ENCODE data around the gene TGFA.
A peak's percentile ranks its signal among the peaks of the same experiment; 100 is the strongest.

The TGFA gene

DNA sequence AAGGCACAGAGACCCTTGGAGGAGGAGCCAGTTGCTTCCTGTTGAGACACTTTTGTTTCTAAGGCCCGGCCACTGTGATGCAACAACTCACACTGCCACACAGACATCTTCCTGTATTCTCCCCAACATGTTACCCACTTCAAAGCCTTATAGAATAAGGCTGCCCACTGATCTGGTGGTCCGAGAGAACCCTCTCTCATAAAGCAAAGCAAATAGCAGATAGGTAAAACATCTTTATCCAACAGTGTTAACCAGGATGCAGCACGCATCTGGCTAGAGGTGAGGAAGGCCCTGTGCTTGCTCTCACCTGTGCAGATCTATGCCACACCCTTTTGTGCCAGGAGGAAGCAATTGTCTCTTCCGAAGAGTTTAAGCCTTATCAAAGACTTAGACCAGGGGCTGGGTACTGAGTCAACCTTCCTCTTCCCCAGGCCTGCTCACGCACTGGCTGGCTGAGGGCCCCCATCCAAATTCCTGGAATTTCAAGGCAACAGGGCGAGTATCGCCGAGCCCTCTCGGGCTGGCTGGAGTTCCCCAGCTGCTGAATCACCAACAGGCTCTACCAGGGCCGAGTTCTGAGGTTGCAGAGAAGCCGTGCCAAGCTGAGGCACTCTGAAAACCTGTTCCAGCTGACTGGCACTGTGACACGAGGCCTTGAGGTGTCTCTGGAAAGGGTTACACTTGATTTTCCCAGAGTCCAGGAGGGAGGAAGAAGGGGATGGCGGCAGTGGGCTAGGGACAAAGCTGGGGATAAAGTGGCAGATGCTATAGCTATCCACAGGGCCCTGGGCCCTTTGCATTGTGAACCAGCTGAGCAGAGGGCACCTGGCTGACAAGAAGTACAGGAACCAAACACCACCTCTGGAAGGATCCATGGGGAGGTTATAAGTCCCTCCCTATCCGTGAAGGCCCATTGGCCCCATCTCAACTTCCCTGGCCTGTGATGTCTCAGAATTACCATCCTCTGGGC lies 29.3 kb downstream of the TGFA start:
- DNase-seq: peak; percentile 50

GRCh38 chr2:70523672-70523995 lies 30.0 kb downstream of the TGFA start:
- DNase-seq: no peak

GRCh38 chr2:70522627-70523026 lies 31.0 kb downstream of the TGFA start:
- no peak for DNase-seq

DNA sequence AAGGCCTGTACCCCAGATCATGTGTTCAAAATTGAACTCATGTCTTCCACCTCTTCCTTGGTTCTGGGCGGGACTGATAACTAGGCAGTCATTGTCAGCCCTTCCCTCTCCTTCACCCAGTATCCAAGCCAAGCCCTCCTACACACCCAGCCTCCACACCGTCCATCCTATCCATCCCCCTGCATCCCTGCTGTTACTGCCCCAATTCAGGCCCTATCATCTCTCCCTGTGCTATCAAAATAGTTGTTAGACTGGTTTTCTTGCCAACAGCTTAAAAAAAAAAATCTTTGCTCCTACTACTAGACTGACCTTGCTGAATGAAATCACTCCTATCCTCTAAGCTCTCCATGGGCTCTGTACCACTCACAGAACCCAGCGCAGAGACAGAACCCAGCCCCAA lies 32.8 kb downstream of the TGFA start:
- DNase-seq: no peak

- no peak for DNase-seq
Measured at GRCh38 chr2:70519453-70519852, 34.2 kb downstream of the TGFA start.

GRCh38 chr2:70518557-70518956 lies 35.1 kb downstream of the TGFA start:
- no peak for DNase-seq

DNA sequence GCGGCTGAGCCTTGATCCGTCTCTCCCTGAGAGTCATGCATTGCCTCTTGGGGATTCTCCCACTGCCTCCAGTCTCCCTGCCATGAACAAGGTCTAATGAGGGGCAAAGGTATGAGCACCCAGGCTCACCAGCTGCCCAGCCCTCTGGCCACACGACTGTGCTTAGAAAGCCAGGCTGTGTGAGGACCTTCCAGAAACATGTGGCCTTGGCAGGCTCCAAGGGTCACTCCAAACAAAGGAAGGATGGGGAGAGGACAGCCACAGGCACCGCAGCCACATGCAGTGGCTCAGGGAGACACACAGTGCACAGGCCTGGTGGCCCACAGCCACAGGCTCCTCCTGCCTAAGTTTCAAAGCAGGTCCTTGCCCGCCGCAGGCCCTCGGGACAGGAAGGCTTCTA lies 35.8 kb downstream of the TGFA start:
- no peak for DNase-seq

- no peak for DNase-seq
Measured at GRCh38 chr2:70516596-70516995, 37.0 kb downstream of the TGFA start.

GRCh38 chr2:70515938-70516337 lies 37.7 kb downstream of the TGFA start:
- peak; percentile 8 for DNase-seq

GRCh38 chr2:70514612-70515055 lies 39.0 kb downstream of the TGFA start:
- no peak for DNase-seq

DNA sequence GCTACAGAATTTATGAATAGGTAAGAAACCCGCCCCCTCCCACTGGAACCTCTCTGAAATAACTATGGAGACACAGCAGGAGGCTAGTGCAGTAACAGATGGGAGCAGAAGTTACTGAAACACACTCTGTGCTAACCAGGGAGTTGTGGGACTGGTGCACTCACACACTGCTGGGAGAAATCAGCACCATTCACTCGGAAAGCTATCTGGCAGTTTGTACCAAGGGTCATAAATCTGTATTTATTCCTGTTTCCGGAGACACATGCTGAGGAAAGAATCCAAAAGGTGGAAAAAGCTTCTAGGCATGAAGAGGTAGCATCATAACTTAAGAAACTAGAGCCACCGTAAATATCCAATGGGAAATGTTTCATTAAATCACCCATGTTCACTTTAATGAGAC lies 39.9 kb downstream of the TGFA start:
- no peak for DNase-seq

GRCh38 chr2:70511971-70512729 lies 41.5 kb downstream of the TGFA start:
- no peak for DNase-seq

- DNase-seq: peak; percentile 13
Measured at GRCh38 chr2:70510313-70510712, 43.3 kb downstream of the TGFA start.

- no peak for DNase-seq
Measured at GRCh38 chr2:70509565-70509964, 44.1 kb downstream of the TGFA start.

- DNase-seq: no peak
Measured at GRCh38 chr2:70508711-70509462, 44.7 kb downstream of the TGFA start.

DNA sequence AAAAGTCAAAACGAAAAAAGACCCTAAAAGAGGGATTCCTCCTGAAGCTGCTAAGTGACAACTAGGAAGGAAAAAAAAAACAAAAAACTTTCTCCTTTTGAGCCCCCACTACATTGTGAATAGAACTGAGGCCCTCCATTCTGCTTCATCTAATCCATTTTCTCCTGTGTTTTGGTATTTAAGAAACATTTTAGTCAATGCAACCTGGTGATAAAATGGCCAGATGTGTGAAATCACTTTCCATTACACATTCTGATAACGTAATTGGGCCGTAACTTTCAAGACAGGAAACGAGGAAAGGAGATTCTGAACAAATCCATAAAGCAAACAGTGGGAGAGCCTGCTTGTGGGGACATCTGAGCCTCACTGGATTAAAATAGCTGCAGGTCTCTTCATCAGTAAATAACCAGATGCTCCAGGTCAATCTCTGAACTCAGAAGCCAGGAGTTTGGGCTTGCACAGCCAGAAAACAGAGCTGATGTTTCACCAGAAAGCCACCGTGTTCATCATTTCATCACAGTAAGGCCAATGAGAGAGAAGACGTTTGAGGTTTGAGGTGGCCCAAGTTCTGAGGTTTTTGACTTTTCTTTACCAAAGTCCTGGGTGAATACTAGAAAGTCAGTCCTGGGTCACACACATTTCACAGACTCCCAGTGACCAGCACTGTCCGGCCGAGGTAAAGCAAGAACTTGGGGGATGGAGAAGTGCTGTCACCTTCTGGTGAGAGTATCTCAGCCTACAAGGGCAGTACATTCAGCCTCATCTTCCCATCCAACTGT lies 47.8 kb downstream of the TGFA start:
- DNase-seq: no peak

GRCh38 chr2:70504750-70505149 lies 48.9 kb downstream of the TGFA start:
- no peak for DNase-seq

DNA sequence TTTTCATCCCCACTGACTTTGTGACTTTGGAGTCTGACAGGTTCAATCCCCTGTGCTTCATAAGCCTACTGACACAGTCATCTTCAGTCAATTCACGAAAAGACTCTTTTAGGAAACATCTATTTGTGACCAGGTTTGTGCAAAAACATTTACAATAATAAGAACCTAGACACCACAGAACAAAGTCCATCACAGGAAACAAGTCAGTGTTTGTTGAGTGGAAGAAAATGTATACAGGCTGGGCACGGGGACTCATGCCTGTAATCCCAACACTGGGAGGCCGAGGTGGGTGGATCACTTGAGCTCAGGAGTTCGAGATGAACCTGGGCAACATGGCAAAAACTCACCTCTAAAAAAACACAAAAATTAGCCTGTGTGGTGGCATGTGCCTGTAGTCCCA lies 49.7 kb downstream of the TGFA start:
- no peak for DNase-seq

DNA sequence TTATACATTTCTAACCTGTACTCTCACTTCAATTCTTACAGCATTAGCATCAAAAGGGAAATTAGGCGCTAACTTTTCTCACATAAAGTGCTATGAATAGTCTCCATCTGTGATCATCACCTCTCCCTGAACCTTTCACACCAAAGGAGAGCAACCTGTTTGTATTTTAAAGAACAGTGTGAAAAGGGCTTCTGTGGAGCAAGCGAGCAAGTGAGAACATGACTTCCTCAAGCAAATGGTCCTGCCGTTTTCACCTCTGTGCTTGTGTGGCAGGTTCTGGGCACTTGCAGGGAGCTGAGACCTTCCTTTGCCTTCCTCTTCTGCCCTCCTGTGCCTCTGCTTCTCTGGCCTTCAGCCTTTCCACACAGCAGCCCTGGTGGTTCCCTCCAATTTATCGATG lies 51.9 kb downstream of the TGFA start:
- no peak for DNase-seq

DNA sequence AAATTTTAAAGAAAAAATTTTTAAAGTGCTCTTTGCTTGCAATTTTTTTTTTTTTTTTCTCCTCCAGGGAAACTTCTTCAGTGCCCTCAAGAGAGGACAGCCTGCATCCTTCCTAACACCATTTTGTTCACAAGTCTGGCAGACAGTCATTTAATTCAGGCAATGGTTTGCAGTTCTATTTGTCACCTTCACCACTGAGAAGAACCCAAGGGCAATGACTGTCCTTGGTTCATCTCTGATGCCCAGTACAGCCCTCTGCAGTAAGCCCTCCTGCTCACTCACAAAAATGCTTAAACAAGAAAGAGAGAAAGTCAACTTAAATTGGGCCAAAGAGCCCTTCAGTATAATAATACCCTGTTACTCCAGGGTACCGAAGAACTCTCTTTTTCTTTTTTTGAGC lies 52.4 kb downstream of the TGFA start:
- no peak for DNase-seq

- DNase-seq: no peak
Measured at GRCh38 chr2:70499253-70499652, 54.4 kb downstream of the TGFA start.

DNA sequence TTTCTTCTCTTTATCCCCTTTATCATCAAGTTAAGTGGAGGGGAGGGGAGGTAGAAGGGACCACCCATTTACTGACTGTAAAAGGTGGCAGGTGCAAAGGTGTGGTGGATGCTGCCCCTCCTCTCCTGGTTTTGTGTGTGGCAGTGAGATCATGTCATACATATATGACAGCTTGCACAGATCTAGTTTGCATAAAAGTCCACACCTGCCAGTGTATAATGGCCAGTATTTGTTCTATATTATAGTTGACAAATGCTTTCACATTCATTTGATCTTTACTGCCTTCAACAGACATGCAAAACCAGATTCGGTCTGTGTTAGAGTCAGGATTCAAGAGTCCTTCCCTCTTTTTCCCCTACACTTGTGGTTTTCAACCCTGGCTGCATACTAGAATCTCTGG lies 55.1 kb downstream of the TGFA start:
- no peak for DNase-seq

DNA sequence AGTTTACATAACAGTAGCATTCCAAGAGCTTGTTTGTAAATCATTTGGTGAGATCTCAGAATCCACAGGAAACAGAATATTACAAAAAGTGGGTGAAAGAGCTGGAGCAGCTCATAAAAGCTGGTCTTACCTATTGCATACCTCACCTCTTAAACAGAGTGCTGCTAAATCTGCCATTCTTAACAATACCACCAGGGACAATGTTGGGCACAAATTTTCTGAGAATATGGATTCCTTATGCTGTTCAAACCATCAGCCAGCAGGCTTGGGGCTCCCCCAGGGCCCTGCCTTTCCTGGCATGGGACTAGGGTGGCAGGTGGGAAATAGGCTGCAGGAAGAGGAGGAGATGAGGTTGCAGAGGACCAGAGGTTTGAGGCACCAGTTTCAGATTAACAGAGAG lies 55.6 kb downstream of the TGFA start:
- DNase-seq: no peak

All from CD4-positive, alpha-beta T cell treated with Interleukin-17A for 1 hour (primary cell).